WTC11 (cell line): ENCODE results near the gene CARMIL1. TPM values are rescaled to one million over a fixed set of nuclear protein-coding genes. Genes with fewer than 3 reads are reported as not detected.

Experiments used
- ATAC-seq: fragments of 200-7000 bp; cut with Tn5 transposase; 2 replicates; pipeline ENCODE4 v1.10.0; 2021; ENCODE audit warnings: mild to moderate bottlenecking, moderate library complexity
- CTCF ChIA-PET: fragments of 300-600 bp; sonication (Branson Sonifier 250); formaldehyde crosslinking; loops from one replicate; lab custom pipeline; 2021; ENCODE audit warnings: antibody characterized with exemption; lab: Charles Lee
- POLR2A ChIA-PET: fragments of 350-600 bp; sonication (Branson Sonifier 250); formaldehyde crosslinking; loops from one replicate; lab custom pipeline; 2021; ENCODE audit warnings: antibody characterized with exemption; lab: Charles Lee
- DNase-seq: peaks from one replicate; pipeline ENCODE4 v3.0.0; 2021; ENCODE audit warnings: low spot score
- H3K27ac Mint-ChIP-seq: 2 replicates; pipeline ENCODE4 v1.8.0; 2021; ENCODE audit warnings: mixed read lengths
- H3K27me3 Mint-ChIP-seq: 2 replicates; pipeline ENCODE4 v1.8.0; 2021; ENCODE audit warnings: low read depth, mild to moderate bottlenecking, moderate library complexity, mixed read lengths
- H3K36me3 Mint-ChIP-seq: 2 replicates; pipeline ENCODE4 v1.8.0; 2021; ENCODE audit warnings: mixed read lengths
- H3K4me1 Mint-ChIP-seq: 2 replicates; pipeline ENCODE4 v1.8.0; 2022; ENCODE audit warnings: mixed read lengths
- H3K4me3 Mint-ChIP-seq: 2 replicates; pipeline ENCODE4 v1.8.0; 2021; ENCODE audit warnings: mild to moderate bottlenecking, moderate library complexity, mixed read lengths
- H3K9me3 Mint-ChIP-seq: 2 replicates; pipeline ENCODE4 v1.8.0; 2021; ENCODE audit warnings: mixed read lengths
- ESRRA ChIP-seq: sonication (generic); formaldehyde crosslinking; IDR thresholded peaks from 2 replicates; pipeline ENCODE4 v1.8.1; 2022; ENCODE audit warnings: mild to moderate bottlenecking, missing genetic modification reagents, borderline replicate concordance
- ETV6 ChIP-seq: sonication (generic); formaldehyde crosslinking; IDR thresholded peaks from 2 replicates; pipeline ENCODE4 v1.8.1; 2022; ENCODE audit warnings: mild to moderate bottlenecking, missing genetic modification reagents
- GRHL2 ChIP-seq: fragments of 250-450 bp; sonication (Bioruptor Pico); IDR thresholded peaks from 2 replicates; pipeline ENCODE4 v1.8.0; 2022; ENCODE audit warnings: mild to moderate bottlenecking, moderate library complexity; ENCODE audit not compliant: insufficient replicate concordance, severe bottlenecking
- GTF2I ChIP-seq: fragments of 250-450 bp; sonication (Bioruptor Pico); conservative IDR thresholded peaks from 2 replicates; pipeline ENCODE4 v1.4.0; 2021; ENCODE audit warnings: mild to moderate bottlenecking
- KAT7 ChIP-seq: sonication (generic); formaldehyde crosslinking; IDR thresholded peaks from 2 replicates; pipeline ENCODE4 v1.8.1; 2023; ENCODE audit warnings: missing genetic modification reagents, mild to moderate bottlenecking, borderline replicate concordance
- MXD4 ChIP-seq: fragments of 250-450 bp; sonication (Bioruptor Pico); IDR thresholded peaks from 2 replicates; pipeline ENCODE4 v1.8.0; 2021; ENCODE audit warnings: mild to moderate bottlenecking, moderate library complexity, borderline replicate concordance
- RORB ChIP-seq: fragments of 250-450 bp; sonication (Bioruptor Pico); IDR thresholded peaks from 2 replicates; pipeline ENCODE4 v1.9.0; 2021; ENCODE audit warnings: mild to moderate bottlenecking
- SMAD4 ChIP-seq: sonication (generic); formaldehyde crosslinking; IDR thresholded peaks from 2 replicates; pipeline ENCODE4 v1.8.0; 2022; ENCODE audit warnings: mild to moderate bottlenecking, missing genetic modification reagents
- SP1 ChIP-seq: sonication (generic); formaldehyde crosslinking; conservative IDR thresholded peaks from 2 replicates; pipeline ENCODE4 v1.8.1; 2022; ENCODE audit warnings: missing genetic modification reagents
- TEAD1 ChIP-seq: sonication (generic); formaldehyde crosslinking; IDR thresholded peaks from 2 replicates; pipeline ENCODE4 v1.8.0; 2022; ENCODE audit warnings: mild to moderate bottlenecking, missing genetic modification reagents
- ZNF232 ChIP-seq: sonication (generic); formaldehyde crosslinking; IDR thresholded peaks from 2 replicates; pipeline ENCODE4 v1.8.0; 2022; ENCODE audit warnings: mild to moderate bottlenecking, missing genetic modification reagents
- ZNF263 ChIP-seq: sonication (generic); formaldehyde crosslinking; IDR thresholded peaks from 2 replicates; pipeline ENCODE4 v1.8.1; 2022; ENCODE audit warnings: low read depth, mild to moderate bottlenecking, moderate library complexity, missing genetic modification reagents
- ZNF423 ChIP-seq: fragments of 250-450 bp; sonication (Bioruptor Pico); IDR thresholded peaks from 2 replicates; pipeline ENCODE4 v2.1.2; 2022; ENCODE audit warnings: mild to moderate bottlenecking, moderate library complexity
- ZNF671 ChIP-seq: fragments of 250-450 bp; sonication (Bioruptor Pico); IDR thresholded peaks from 2 replicates; pipeline ENCODE4 v1.8.0; 2021; ENCODE audit warnings: mild to moderate bottlenecking
- total RNA-seq: library from RNA; stranded (reverse); gene quantifications from 3 replicates; pipeline ENCODE4 v1.2.3, GENCODE V29; 2021
- TF ChIP-seq, protein P1 (sequence below): sonication (generic); formaldehyde crosslinking; IDR thresholded peaks from 2 replicates; pipeline ENCODE4 v1.8.0; 2022; ENCODE audit warnings: mild to moderate bottlenecking, missing genetic modification reagents
- TF ChIP-seq, protein P2 (sequence below): fragments of 250-450 bp; sonication (Bioruptor Pico); IDR thresholded peaks from 2 replicates; pipeline ENCODE4 v1.9.0; 2021; ENCODE audit warnings: mild to moderate bottlenecking, borderline replicate concordance
- TF ChIP-seq, protein P3 (sequence below): sonication (generic); formaldehyde crosslinking; IDR thresholded peaks from 2 replicates; pipeline ENCODE4 v1.8.0; 2022; ENCODE audit warnings: mild to moderate bottlenecking, missing genetic modification reagents

The CARMIL1 gene
- total RNA-seq, 1 experiment from 2014 or later, result 36.2 TPM

GRCh38 chr6:25627001-25627400 lies 347.8 kb downstream of the CARMIL1 start:
- no peak overlapping the region for H3K27ac Mint-ChIP-seq
- POLR2A ChIA-PET, result no interaction called here
- H3K27me3 Mint-ChIP-seq, result no peaks in the 10 kb centered on the region; the same call in 1 of the 2 replicates
- TF ChIP-seq, protein P1, sequence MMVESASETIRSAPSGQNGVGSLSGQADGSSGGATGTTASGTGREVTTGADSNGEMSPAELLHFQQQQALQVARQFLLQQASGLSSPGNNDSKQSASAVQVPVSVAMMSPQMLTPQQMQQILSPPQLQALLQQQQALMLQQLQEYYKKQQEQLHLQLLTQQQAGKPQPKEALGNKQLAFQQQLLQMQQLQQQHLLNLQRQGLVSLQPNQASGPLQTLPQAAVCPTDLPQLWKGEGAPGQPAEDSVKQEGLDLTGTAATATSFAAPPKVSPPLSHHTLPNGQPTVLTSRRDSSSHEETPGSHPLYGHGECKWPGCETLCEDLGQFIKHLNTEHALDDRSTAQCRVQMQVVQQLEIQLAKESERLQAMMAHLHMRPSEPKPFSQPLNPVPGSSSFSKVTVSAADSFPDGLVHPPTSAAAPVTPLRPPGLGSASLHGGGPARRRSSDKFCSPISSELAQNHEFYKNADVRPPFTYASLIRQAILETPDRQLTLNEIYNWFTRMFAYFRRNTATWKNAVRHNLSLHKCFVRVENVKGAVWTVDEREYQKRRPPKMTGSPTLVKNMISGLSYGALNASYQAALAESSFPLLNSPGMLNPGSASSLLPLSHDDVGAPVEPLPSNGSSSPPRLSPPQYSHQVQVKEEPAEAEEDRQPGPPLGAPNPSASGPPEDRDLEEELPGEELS (CRISPR knock-in tag), result no peak
- TF ChIP-seq ZNF671 (CRISPR knock-in tag) (no peak), TEAD1 (CRISPR knock-in tag) (no peak), MXD4 (CRISPR knock-in tag) (no peak), SMAD4 (CRISPR knock-in tag) (no peak), SP1 (CRISPR knock-in tag) (no peak), GTF2I (CRISPR knock-in tag) (no peak), ZNF423 (CRISPR knock-in tag) (no peak), ZNF263 (no peak), KAT7 (CRISPR knock-in tag) (no peak), ZNF232 (no peak)
- TF ChIP-seq, protein P2, sequence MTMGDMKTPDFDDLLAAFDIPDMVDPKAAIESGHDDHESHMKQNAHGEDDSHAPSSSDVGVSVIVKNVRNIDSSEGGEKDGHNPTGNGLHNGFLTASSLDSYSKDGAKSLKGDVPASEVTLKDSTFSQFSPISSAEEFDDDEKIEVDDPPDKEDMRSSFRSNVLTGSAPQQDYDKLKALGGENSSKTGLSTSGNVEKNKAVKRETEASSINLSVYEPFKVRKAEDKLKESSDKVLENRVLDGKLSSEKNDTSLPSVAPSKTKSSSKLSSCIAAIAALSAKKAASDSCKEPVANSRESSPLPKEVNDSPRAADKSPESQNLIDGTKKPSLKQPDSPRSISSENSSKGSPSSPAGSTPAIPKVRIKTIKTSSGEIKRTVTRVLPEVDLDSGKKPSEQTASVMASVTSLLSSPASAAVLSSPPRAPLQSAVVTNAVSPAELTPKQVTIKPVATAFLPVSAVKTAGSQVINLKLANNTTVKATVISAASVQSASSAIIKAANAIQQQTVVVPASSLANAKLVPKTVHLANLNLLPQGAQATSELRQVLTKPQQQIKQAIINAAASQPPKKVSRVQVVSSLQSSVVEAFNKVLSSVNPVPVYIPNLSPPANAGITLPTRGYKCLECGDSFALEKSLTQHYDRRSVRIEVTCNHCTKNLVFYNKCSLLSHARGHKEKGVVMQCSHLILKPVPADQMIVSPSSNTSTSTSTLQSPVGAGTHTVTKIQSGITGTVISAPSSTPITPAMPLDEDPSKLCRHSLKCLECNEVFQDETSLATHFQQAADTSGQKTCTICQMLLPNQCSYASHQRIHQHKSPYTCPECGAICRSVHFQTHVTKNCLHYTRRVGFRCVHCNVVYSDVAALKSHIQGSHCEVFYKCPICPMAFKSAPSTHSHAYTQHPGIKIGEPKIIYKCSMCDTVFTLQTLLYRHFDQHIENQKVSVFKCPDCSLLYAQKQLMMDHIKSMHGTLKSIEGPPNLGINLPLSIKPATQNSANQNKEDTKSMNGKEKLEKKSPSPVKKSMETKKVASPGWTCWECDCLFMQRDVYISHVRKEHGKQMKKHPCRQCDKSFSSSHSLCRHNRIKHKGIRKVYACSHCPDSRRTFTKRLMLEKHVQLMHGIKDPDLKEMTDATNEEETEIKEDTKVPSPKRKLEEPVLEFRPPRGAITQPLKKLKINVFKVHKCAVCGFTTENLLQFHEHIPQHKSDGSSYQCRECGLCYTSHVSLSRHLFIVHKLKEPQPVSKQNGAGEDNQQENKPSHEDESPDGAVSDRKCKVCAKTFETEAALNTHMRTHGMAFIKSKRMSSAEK (CRISPR knock-in tag), result no peak
- TF ChIP-seq, protein P3, sequence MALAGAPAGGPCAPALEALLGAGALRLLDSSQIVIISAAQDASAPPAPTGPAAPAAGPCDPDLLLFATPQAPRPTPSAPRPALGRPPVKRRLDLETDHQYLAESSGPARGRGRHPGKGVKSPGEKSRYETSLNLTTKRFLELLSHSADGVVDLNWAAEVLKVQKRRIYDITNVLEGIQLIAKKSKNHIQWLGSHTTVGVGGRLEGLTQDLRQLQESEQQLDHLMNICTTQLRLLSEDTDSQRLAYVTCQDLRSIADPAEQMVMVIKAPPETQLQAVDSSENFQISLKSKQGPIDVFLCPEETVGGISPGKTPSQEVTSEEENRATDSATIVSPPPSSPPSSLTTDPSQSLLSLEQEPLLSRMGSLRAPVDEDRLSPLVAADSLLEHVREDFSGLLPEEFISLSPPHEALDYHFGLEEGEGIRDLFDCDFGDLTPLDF (CRISPR knock-in tag), result no peak
- ATAC-seq (peak; percentile 91), DNase-seq (peak; percentile 28)
- CTCF ChIA-PET, result interaction anchor here (0.6 to 1.5 kb wide), 6 partner anchors 11 to 376 kb away, joined by 3 to 6 read pairs (median 3); no protein-coding TSS in a partner anchor
- H3K36me3 Mint-ChIP-seq, result no peaks in the 10 kb centered on the region
- H3K4me1 Mint-ChIP-seq, result peaks cover 57% of the 10 kb centered on the region
- no peak overlapping the region for H3K4me3 Mint-ChIP-seq
- no peaks in the 10 kb centered on the region for H3K9me3 Mint-ChIP-seq

DNA sequence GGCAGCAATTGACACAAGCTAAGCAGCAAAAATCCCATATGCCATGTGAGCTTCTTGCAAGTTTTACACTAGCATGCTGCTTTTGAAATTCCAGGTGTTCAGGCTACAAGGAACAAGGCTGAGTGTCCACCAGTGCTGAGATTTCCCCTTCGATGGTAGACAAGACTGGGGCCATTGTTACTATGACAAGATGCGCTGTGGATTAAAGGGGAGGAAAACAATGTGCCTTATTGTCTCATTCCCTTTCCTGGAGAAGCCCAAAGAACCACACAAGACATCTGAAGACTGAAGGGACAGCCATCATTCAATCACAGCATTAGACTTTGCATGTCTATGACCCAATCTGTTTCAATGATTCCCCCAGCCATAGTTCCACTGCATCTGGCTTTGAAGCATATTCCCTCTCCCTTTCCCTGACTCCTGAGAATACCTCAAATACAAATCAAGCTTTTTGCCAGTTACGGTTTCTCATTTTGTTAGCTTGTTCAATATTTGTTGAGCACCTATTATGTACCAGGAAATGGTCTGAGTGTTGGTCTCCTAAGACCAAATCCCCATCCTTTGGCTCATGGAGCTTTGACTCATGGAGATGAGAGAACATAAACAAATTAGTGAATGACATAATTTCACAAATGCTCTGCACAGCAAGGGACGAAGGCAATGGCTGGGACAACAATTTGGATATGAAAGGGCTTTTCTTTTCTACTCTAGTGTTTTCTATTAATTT lies 349.5 kb downstream of the CARMIL1 start:
- Mint-ChIP-seq H3K4me3 (no peak overlapping the region), H3K27me3 (no peaks in the 10 kb centered on the region; the same call in 1 of the 2 replicates), H3K4me1 (peaks cover 44% of the 10 kb centered on the region), H3K36me3 (no peaks in the 10 kb centered on the region), H3K9me3 (no peaks in the 10 kb centered on the region), H3K27ac (no peak overlapping the region)
- CTCF ChIA-PET, result interaction anchor here (0.9 kb wide), 1 partner anchor 405 kb away, joined by 3 read pairs; no protein-coding TSS in a partner anchor
- POLR2A ChIA-PET, result no interaction called here
- TF ChIP-seq ESRRA (CRISPR knock-in tag), result no peak
- no peak for TF ChIP-seq ETV6 (CRISPR knock-in tag)
- no peak for TF ChIP-seq GRHL2 (CRISPR knock-in tag)
- no peak for TF ChIP-seq RORB (CRISPR knock-in tag)
- no peak for TF ChIP-seq ZNF423 (CRISPR knock-in tag)
- ATAC-seq (no peak), DNase-seq (no peak)
